K562 (cell line): ENCODE measurements around the gene IRGQ. TPM values are rescaled to one million over a fixed set of nuclear protein-coding genes. Genes with fewer than 3 reads are reported as not detected.

Experiments
- EZH2 ChIP-seq: IDR thresholded peaks from 2 replicates; pipeline ENCODE4 v1.6.1; 2012; ENCODE audit warnings: low read depth, mild to moderate bottlenecking, inconsistent platforms, low read length, borderline replicate concordance
- IRF2 ChIP-seq: sonication (generic); formaldehyde crosslinking; IDR thresholded peaks from 2 replicates; pipeline ENCODE4 v1.8.1; 2022; ENCODE audit warnings: mild to moderate bottlenecking, missing genetic modification reagents
- LCOR ChIP-seq: sonication (generic); formaldehyde crosslinking; IDR thresholded peaks from 2 replicates; pipeline ENCODE4 v1.8.0; 2022; ENCODE audit warnings: mild to moderate bottlenecking, missing genetic modification reagents
- RB1 ChIP-seq: fragments of 450-650 bp; IDR thresholded peaks from 2 replicates; pipeline ENCODE4 v1.6.1; 2017; ENCODE audit warnings: low read depth, mild to moderate bottlenecking
- ZBTB5 ChIP-seq: fragments of 450-650 bp; IDR thresholded peaks from 2 replicates; pipeline ENCODE4 v1.6.1; 2017; ENCODE audit warnings: antibody characterized with exemption
- ZNF609 ChIP-seq: sonication (generic); formaldehyde crosslinking; IDR thresholded peaks from 2 replicates; pipeline ENCODE4 v1.8.1; 2023; ENCODE audit warnings: missing genetic modification reagents, mild to moderate bottlenecking, borderline replicate concordance
- polyA plus RNA-seq, 8 experiments: library from polyadenylated mRNA; depleted of rRNA in 4 of 8; stranded (reverse) in 5 of 8; unstranded in 3 of 8; fragments of >200 nt; fragmentation: Nextera tagmentation in 2 of 8; fragmentation: Illumina TruSeq in 1 of 8; extraction: Ambion mirVana in 2 of 8; extraction: Trizol in 1 of 8; gene quantifications; 2 replicates each; pipeline versions ENCODE4 v1.2.1 to v1.2.3, GENCODE V29; 2011 to 2014; ENCODE audit warnings: inconsistent platforms in 1 of 8, missing spikeins in 1 of 8
- total RNA-seq, 7 experiments: library from RNA; depleted of rRNA in 6 of 7; stranded (reverse); fragments of >200 nt in 6 of 7; fragmentation: Illumina TruSeq in 2 of 7; extraction: Trizol in 2 of 7; gene quantifications; 2 replicates each; pipeline versions ENCODE4 v1.2.1 to v1.2.3, GENCODE V29; 2011 to 2021; ENCODE audit warnings: low replicate concordance in 1 of 7
- TF ChIP-seq, protein P1 (sequence below), 2 experiments: IDR thresholded peaks in 1 of 2; conservative IDR thresholded peaks in 1 of 2; 2 replicates each; pipeline ENCODE4 v1.6.1; 2016; ENCODE audit warnings: low read depth in 2 of 2, mild to moderate bottlenecking in 1 of 2, missing compliant biosample characterization in 1 of 2, missing genetic modification characterization in 1 of 2, moderate library complexity in 1 of 2
- TF ChIP-seq, protein P2 (sequence below): fragments of 250-450 bp; sonication (Bioruptor Pico); IDR thresholded peaks from 2 replicates; pipeline ENCODE4 v1.8.0; 2022; ENCODE audit warnings: moderate library complexity, mild to moderate bottlenecking, inconsistent platforms
- TF ChIP-seq, protein P3 (sequence below): sonication (generic); formaldehyde crosslinking; IDR thresholded peaks from 2 replicates; pipeline ENCODE4 v1.8.1; 2023; ENCODE audit warnings: mild to moderate bottlenecking, missing genetic modification reagents

Gene IRGQ
- total and polyA plus RNA-seq, 9 of the 15 experiments (the other 6 are each of a cell fraction or from before 2014, with no cell fraction given): 3.5 to 19.2 (median 7.9) TPM

- no peak for TF ChIP-seq ZNF609 (CRISPR knock-in tag)
- TF ChIP-seq LCOR (CRISPR knock-in tag): no peak
- TF ChIP-seq, protein P1, sequence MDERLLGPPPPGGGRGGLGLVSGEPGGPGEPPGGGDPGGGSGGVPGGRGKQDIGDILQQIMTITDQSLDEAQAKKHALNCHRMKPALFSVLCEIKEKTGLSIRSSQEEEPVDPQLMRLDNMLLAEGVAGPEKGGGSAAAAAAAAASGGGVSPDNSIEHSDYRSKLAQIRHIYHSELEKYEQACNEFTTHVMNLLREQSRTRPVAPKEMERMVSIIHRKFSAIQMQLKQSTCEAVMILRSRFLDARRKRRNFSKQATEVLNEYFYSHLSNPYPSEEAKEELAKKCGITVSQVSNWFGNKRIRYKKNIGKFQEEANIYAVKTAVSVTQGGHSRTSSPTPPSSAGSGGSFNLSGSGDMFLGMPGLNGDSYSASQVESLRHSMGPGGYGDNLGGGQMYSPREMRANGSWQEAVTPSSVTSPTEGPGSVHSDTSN (CRISPR knock-in tag; IDR thresholded peaks at IDR 0.05; ENCODE audit: low read depth): no peak
- TF ChIP-seq, protein P1 (tag; conservative IDR thresholded peaks at IDR 0.05; ENCODE audit: low read depth): no peak
- no peak for TF ChIP-seq EZH2
- TF ChIP-seq ZBTB5: no peak
- peak; percentile 21; the same call in 1 of the 2 replicates for TF ChIP-seq RB1
- TF ChIP-seq, protein P2, sequence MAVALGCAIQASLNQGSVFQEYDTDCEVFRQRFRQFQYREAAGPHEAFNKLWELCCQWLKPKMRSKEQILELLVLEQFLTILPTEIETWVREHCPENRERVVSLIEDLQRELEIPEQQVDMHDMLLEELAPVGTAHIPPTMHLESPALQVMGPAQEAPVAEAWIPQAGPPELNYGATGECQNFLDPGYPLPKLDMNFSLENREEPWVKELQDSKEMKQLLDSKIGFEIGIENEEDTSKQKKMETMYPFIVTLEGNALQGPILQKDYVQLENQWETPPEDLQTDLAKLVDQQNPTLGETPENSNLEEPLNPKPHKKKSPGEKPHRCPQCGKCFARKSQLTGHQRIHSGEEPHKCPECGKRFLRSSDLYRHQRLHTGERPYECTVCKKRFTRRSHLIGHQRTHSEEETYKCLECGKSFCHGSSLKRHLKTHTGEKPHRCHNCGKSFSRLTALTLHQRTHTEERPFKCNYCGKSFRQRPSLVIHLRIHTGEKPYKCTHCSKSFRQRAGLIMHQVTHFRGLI: no peak
- TF ChIP-seq, protein P3, sequence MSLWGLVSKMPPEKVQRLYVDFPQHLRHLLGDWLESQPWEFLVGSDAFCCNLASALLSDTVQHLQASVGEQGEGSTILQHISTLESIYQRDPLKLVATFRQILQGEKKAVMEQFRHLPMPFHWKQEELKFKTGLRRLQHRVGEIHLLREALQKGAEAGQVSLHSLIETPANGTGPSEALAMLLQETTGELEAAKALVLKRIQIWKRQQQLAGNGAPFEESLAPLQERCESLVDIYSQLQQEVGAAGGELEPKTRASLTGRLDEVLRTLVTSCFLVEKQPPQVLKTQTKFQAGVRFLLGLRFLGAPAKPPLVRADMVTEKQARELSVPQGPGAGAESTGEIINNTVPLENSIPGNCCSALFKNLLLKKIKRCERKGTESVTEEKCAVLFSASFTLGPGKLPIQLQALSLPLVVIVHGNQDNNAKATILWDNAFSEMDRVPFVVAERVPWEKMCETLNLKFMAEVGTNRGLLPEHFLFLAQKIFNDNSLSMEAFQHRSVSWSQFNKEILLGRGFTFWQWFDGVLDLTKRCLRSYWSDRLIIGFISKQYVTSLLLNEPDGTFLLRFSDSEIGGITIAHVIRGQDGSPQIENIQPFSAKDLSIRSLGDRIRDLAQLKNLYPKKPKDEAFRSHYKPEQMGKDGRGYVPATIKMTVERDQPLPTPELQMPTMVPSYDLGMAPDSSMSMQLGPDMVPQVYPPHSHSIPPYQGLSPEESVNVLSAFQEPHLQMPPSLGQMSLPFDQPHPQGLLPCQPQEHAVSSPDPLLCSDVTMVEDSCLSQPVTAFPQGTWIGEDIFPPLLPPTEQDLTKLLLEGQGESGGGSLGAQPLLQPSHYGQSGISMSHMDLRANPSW: no peak
- no peak for TF ChIP-seq IRF2
These were observed 43.8 kb upstream of the IRGQ start, which contains the start of gene CADM4 (continued) for GRCh38 chr19:43639519-43640423.
